ENCODE measurements around the gene CHMP4B.

CHMP4B gene

DNA sequence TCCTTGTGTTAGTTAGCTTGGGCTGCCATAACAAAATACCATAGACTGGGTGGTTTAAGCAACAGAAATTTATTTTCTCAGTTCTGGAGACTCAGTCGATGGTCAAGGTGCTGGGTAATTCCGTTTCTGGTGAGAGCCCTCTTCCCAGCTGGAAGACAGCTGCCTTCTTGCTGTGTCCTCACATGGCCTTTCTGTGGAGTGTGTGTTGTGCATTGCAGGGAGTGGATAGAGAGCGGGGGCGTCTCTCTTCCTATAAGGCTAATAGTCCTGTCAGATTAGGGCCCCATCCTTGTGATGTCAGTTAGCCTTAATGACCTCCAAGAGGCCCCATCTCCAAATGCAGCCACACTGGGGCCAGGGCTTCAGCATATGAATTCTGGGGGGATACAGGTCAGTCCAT, 19.2 kb downstream of the CHMP4B start:
- no peak for DNase-seq (ENCODE audit: low read depth)
- in situ Hi-C loops (cut with HindIII; ENCODE audit: low sequenced_read_pairs), result no loop called here
- H3K4me3 ChIP-seq (ENCODE audit: low read depth, low read length), result no peak overlapping the region
- TF ChIP-seq, protein P1, sequence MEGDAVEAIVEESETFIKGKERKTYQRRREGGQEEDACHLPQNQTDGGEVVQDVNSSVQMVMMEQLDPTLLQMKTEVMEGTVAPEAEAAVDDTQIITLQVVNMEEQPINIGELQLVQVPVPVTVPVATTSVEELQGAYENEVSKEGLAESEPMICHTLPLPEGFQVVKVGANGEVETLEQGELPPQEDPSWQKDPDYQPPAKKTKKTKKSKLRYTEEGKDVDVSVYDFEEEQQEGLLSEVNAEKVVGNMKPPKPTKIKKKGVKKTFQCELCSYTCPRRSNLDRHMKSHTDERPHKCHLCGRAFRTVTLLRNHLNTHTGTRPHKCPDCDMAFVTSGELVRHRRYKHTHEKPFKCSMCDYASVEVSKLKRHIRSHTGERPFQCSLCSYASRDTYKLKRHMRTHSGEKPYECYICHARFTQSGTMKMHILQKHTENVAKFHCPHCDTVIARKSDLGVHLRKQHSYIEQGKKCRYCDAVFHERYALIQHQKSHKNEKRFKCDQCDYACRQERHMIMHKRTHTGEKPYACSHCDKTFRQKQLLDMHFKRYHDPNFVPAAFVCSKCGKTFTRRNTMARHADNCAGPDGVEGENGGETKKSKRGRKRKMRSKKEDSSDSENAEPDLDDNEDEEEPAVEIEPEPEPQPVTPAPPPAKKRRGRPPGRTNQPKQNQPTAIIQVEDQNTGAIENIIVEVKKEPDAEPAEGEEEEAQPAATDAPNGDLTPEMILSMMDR (IDR thresholded peaks at IDR 0.05; ENCODE audit: low read depth, low read length, missing control alignments), result no peak

DNA sequence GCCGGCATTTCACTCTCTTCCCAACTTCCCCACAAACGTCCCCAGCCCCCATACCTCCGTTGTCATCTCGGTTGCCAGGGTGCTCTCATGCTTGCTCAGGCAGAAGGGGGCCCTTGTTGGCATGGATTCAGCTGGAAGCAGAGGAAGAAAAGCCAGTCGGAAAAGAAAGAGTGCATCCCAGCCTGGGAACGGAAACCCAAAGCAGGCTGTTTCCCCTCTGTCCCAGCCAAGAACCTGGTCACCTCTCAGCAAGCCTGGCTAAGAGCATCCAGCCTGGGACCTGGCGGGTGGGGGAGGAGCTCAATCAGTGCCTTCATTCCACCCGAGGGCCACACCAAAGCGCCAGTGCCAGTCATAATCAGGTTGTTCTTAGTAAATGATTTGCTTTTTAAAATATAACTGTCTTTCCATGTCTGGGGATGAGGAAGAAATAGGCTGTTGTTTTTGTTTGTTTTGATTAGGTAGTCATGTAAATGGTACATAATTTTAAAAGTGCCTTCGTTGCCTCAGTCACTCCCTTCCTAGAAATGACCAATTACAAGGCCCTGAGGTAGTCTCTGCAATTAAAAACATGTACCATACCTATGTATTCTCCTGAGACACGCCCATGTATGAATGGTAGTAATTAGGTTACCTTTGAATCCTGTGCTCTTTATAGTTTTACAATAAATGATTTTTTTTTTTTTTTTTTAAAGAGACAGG, 21.1 kb downstream of the CHMP4B start:
- DNase-seq (ENCODE audit: low read depth), result peak; percentile 26
- TF ChIP-seq, protein P1 (IDR thresholded peaks at IDR 0.05; ENCODE audit: low read depth, low read length, missing control alignments), result no peak
- H3K4me3 ChIP-seq (ENCODE audit: low read depth, low read length), result no peak overlapping the region
- in situ Hi-C loops (cut with HindIII; ENCODE audit: low sequenced_read_pairs), result no loop called here

DNA sequence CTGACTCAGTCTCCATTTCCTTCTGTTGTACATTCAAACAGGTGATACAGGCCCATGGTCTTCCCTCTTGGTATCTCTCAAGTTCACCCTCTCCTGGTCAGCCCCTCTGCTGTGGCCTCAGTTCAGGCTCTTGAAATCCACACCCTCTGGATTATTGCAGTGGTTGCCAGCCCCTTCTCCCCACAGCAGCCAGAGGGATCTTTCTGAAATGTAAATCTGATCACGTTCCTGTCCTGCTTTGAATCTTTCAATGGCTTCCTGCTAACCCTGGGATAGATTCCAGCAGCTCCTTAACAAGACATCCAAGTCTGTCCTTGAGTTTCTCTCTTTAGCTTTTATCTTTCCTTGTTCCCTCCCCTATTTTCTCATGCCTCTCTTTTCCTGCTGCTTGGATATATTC, 22.2 kb downstream of the CHMP4B start:
- DNase-seq (ENCODE audit: low read depth), result no peak
- in situ Hi-C loops (cut with HindIII; ENCODE audit: low sequenced_read_pairs), result no loop called here
- H3K4me3 ChIP-seq (ENCODE audit: low read depth, low read length), result no peak overlapping the region
- TF ChIP-seq, protein P1 (IDR thresholded peaks at IDR 0.05; ENCODE audit: low read depth, low read length, missing control alignments), result no peak

DNA sequence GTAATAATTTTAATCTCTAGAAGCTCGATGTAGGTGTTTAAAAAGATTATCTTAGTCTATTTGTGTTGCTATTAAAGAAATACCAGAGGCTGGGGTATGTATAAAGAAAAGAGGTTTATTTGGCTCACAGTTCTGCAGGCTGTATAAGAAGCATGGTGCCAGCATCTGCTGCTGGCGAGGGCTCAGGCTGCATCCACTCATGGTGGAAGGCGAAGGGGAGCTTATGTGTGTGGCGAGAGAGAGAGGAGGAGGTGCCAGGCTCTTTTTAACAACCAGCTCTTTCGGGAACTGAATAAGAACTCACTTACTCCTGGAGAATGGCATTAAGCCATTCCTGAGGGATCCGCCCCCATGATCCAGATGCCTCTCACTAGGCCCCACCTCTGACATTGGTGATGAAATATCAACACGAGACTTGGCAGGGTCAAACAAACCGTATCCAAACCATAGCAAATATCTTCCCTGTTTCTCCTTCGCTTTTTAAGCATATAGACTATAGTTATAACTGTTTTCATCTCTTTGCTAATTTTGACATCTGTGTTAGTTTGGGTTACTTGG, 24.5 kb downstream of the CHMP4B start:
- TF ChIP-seq, protein P1 (IDR thresholded peaks at IDR 0.05; ENCODE audit: low read depth, low read length, missing control alignments), result no peak
- no peak for DNase-seq (ENCODE audit: low read depth)
- no peak overlapping the region for H3K4me3 ChIP-seq (ENCODE audit: low read depth, low read length)
- in situ Hi-C loops (cut with HindIII; ENCODE audit: low sequenced_read_pairs), result no loop called here

DNA sequence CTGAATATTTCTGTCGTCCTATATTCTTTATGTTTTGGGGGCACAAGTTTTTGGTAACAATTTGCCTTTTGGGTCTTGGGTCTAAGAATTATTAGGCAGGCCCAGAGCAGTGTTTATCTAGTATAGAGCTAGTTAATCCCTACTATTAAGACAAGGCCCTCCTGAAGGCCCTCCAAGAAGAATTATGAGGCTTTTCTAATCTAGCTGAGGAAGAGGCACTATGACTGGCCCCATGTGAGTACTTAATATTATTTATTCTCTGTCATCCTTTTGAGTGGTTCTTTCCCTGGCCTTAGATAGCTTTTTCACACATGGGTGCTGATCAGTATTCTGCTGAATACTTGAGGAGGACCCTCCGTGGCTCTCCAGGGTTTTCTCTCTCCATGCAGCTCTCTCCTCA, 25.1 kb downstream of the CHMP4B start:
- no peak overlapping the region for H3K4me3 ChIP-seq (ENCODE audit: low read depth, low read length)
- TF ChIP-seq, protein P1 (IDR thresholded peaks at IDR 0.05; ENCODE audit: low read depth, low read length, missing control alignments), result no peak
- DNase-seq (ENCODE audit: low read depth), result no peak
- in situ Hi-C loops (cut with HindIII; ENCODE audit: low sequenced_read_pairs), result no loop called here

DNA sequence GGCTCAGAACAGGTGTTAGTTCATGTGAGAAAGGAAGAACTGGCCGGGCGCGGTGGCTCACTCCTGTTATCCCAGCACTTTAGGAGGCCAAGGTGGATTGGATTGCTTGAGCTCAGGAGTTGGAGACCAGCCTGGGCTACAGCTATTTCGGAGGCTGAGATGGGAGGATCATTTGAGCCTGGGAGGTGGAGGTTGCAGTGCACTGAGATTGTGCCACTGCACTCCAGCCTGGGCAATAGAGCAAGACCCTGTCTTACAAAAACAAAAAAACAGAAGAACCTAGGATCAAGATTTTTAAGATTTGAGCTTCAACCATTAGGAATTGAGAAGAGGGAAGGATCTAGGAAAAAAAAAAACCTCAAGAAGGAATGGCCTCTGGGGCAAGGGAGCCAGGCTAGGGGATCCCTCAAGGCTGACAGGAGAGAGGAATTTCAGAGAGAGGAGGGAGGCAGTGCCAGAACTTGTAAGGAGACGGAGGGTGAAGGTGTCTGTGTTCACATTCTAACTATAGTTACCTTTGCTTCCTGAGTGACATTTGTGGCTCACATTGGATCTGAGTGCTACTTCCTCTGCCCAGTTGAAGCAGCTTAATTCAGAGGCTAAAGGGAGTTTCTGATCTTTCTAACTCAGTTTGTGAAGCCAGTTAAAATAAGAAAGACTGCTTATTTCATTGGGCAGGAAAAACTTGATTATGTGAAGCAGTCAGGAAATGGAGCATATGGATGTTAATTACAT, 26.1 kb downstream of the CHMP4B start:
- DNase-seq (ENCODE audit: low read depth), result no peak
- no peak overlapping the region for H3K4me3 ChIP-seq (ENCODE audit: low read depth, low read length)
- TF ChIP-seq, protein P1 (IDR thresholded peaks at IDR 0.05; ENCODE audit: low read depth, low read length, missing control alignments), result no peak
- in situ Hi-C loops (cut with HindIII; ENCODE audit: low sequenced_read_pairs), result no loop called here

Data from astrocyte of the cerebellum (primary cell).